Karpas-422 (cell line): ENCODE results near the gene GHITM. TPM values are rescaled to one million over a fixed set of nuclear protein-coding genes. Genes with fewer than 3 reads are reported as not detected.

ENCODE experiments used
- DNase-seq: peaks from one replicate; pipeline ENCODE4 v3.0.0-alpha.2; 2015
- H2AFZ ChIP-seq: fragments of 200-600 bp; sonication (generic); 2 replicates; pipeline ENCODE4 v1.6.1; 2014; ENCODE audit warnings: antibody characterized with exemption, low read length, mixed read lengths
- H3K27ac ChIP-seq: fragments of 200-600 bp; sonication (generic); 2 replicates; pipeline ENCODE4 v1.5.1; 2014; ENCODE audit warnings: mild to moderate bottlenecking, low read length, moderate library complexity
- H3K27me3 ChIP-seq: fragments of 200-600 bp; sonication (generic); 2 replicates; pipeline ENCODE4 v1.6.1; 2014; ENCODE audit warnings: low read length, mixed read lengths
- H3K36me3 ChIP-seq: fragments of 200-600 bp; sonication (generic); 2 replicates; pipeline ENCODE4 v1.6.1; 2014; ENCODE audit warnings: low read length, mixed read lengths; ENCODE audit not compliant: insufficient read depth
- H3K4me1 ChIP-seq: fragments of 200-600 bp; sonication (generic); 2 replicates; pipeline ENCODE4 v1.6.1; 2014; ENCODE audit warnings: mild to moderate bottlenecking, low read length, mixed read lengths
- H3K4me2 ChIP-seq: fragments of 200-600 bp; sonication (generic); 2 replicates; pipeline ENCODE4 v1.6.1; 2014; ENCODE audit warnings: low read length, low read depth, mild to moderate bottlenecking; ENCODE audit not compliant: poor library complexity, severe bottlenecking
- H3K4me3 ChIP-seq: fragments of 200-600 bp; sonication (generic); 2 replicates; pipeline ENCODE4 v1.5.1; 2014; ENCODE audit warnings: mild to moderate bottlenecking, antibody characterized with exemption, low read length, mixed read lengths
- H3K79me2 ChIP-seq: fragments of 200-600 bp; sonication (generic); 2 replicates; pipeline ENCODE4 v1.6.1; 2014; ENCODE audit warnings: mild to moderate bottlenecking, low read length, mixed read lengths
- H3K9ac ChIP-seq: fragments of 200-600 bp; sonication (generic); 2 replicates; pipeline ENCODE4 v1.6.0; 2014; ENCODE audit warnings: low read length
- H3K9me2 ChIP-seq: fragments of 200-600 bp; sonication (generic), shearing (Covaris generic); replicated peaks from 2 replicates; pipeline ENCODE4 v1.6.0; 2014; ENCODE audit warnings: mild to moderate bottlenecking, low read length, moderate library complexity; ENCODE audit not compliant: insufficient read depth
- H3K9me3 ChIP-seq: fragments of 300-700, 200-600 bp; sonication (generic); 2 replicates; pipeline ENCODE4 v1.6.1; 2014; ENCODE audit warnings: low read length, mixed read lengths
- H4K20me1 ChIP-seq: fragments of 200-600 bp; sonication (generic); 2 replicates; pipeline ENCODE4 v1.6.1; 2014; ENCODE audit warnings: mild to moderate bottlenecking, antibody characterized with exemption, low read length, low read depth; ENCODE audit not compliant: insufficient read depth
- total RNA-seq: library from RNA; depleted of rRNA; stranded (reverse); fragments of >200 nt; shearing (Covaris generic); gene quantifications from 2 replicates; pipeline ENCODE4 v1.2.3, GENCODE V29; 2014; ENCODE audit warnings: low replicate concordance

The GHITM gene
- total RNA-seq, 1 experiment from 2014 or later: 78.4 TPM

DNA sequence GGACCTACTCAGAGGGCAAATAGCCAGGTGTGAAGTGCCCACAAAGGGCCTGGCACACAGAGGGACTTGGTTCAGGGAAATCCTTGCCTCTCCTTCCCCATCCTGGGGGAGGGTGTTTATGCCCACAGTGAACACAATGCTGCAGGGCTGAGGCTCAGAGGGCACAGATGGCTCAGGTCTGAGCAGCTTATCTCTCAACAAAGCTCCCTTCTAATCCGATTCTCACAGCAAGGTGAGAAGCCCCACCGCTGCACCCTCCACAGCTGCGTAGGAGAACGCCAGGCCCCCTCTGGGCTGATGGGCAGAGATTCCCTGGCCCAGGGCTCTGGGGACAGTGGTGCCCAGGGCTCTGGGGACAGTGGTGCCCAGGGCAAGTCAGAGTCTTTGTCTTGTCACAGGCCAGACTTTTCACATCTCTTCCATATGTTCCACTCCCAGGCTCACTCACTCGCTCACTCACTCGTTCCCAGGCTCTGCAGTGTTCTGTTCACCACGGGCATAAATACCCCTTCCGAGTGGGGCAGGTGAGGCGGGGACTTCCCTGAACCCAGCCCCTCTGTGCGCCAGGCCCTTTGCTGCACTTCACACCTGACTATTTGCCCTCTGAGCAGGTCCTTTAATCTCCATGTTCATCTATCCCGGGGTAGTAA lies 46.3 kb downstream of the GHITM start:
- Histone ChIP-seq H4K20me1 (no peaks in the 10 kb centered on the region), H3K4me2 (no peak overlapping the region), H2AFZ (no peak overlapping the region), H3K4me3 (no peak overlapping the region), H3K4me1 (no peaks in the 10 kb centered on the region), H3K9me3 (no peaks in the 10 kb centered on the region), H3K27me3 (no peaks in the 10 kb centered on the region), H3K79me2 (no peaks in the 10 kb centered on the region), H3K9ac (no peak overlapping the region), H3K27ac (no peak overlapping the region), H3K9me2 (no peaks in the 10 kb centered on the region), H3K36me3 (no peaks in the 10 kb centered on the region)
- DNase-seq: no peak

DNA sequence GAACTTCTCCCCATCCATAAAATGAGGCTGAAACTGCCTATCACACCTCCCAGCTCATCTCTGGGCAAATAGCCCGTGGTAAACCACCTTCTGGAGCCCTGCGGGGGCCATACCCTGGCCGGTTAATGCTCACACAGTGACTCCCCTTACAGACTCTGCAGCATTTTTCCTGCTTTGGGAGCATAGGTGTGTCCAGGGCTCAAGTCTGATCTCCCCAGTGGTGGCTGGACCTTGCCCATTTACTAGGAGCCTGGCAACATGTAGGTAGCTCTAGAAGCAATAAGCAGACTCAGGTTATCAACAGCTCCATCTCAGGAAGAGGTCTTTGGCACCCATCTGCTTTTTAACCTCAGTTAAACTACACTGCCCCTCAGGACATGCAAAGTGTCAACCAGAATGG lies 49.5 kb downstream of the GHITM start:
- Histone ChIP-seq H3K9ac (no peak overlapping the region), H3K27ac (no peak overlapping the region), H3K36me3 (no peaks in the 10 kb centered on the region), H3K9me2 (no peaks in the 10 kb centered on the region), H3K79me2 (no peaks in the 10 kb centered on the region), H4K20me1 (no peaks in the 10 kb centered on the region), H3K4me3 (no peak overlapping the region), H3K4me2 (no peak overlapping the region), H3K27me3 (no peaks in the 10 kb centered on the region), H3K9me3 (no peaks in the 10 kb centered on the region), H2AFZ (no peak overlapping the region), H3K4me1 (no peaks in the 10 kb centered on the region)
- DNase-seq: no peak

DNA sequence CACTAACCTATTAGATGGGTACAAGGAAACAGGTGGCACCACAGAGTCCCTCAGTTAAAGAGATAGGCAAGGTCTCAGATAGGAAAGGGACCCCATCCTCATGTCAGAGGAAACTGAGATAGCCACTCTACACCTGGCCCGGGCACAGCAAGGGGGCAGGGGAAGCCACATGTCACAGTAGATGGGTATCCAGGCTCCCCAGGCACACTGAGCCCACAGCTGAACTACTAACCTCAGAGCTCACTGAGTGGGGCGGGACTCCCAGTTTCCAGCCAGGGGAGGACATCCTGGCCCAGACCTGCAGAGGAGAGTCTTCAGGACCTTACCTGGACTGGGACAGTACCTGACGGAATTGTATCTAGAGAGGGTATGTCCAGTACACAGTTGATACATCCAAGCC lies 51.3 kb downstream of the GHITM start:
- H4K20me1 ChIP-seq: no peaks in the 10 kb centered on the region
- H3K79me2 ChIP-seq: no peaks in the 10 kb centered on the region
- H3K9me3 ChIP-seq: no peaks in the 10 kb centered on the region
- no peaks in the 10 kb centered on the region for H3K4me1 ChIP-seq
- no peak for DNase-seq
- no peak overlapping the region for H3K27ac ChIP-seq
- H3K36me3 ChIP-seq: no peaks in the 10 kb centered on the region
- no peak overlapping the region for H3K4me2 ChIP-seq
- no peaks in the 10 kb centered on the region for H3K27me3 ChIP-seq
- no peaks in the 10 kb centered on the region for H3K9me2 ChIP-seq
- no peak overlapping the region for H3K4me3 ChIP-seq
- no peak overlapping the region for H3K9ac ChIP-seq
- H2AFZ ChIP-seq: no peak overlapping the region

DNA sequence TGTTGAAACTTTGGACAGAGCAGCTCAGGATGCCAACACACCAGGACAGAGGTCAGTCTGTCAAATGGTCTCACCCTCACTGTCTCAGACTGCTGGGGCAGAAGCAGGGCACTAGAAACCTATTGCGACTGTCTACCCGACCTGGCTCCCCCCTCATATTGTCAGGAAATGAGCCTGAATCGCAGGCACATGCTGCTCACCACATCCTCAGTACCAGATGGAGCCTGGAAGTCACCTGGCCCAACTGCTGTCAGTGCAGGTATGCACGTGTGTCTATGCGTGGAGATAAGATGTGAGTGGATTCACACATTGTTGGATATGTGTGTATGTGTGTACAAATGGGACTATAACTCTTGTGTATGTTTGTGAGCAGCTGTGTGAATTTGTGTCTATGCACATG lies 51.8 kb downstream of the GHITM start:
- no peak for DNase-seq
- Histone ChIP-seq H3K9me2 (no peaks in the 10 kb centered on the region), H2AFZ (no peak overlapping the region), H3K4me1 (no peaks in the 10 kb centered on the region), H3K27ac (no peak overlapping the region), H3K27me3 (no peaks in the 10 kb centered on the region), H3K36me3 (no peaks in the 10 kb centered on the region), H3K4me2 (no peak overlapping the region), H3K9ac (no peak overlapping the region), H3K4me3 (no peak overlapping the region), H4K20me1 (no peaks in the 10 kb centered on the region), H3K79me2 (no peaks in the 10 kb centered on the region), H3K9me3 (no peaks in the 10 kb centered on the region)

DNA sequence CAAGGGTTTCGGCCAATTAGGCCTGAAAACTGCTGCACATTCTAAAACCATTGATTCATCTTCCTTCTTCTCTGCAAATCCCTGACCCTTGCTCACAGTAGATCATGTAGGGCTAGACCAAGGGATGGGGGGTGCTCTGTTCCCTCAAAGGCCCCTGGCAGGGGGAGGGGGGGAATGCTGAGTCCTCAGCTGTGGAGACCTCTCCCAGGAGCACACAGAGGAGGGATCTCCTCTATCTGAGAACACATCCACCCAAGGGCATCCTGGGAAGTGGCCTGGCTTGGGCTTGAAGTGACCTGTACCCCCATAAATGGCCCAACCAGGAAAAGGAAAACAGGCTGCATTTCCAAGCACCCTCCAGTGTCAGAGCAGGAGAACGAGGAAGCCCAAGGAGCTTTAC lies 54.0 kb downstream of the GHITM start:
- no peak overlapping the region for H3K9ac ChIP-seq
- no peaks in the 10 kb centered on the region for H3K9me2 ChIP-seq
- no peaks in the 10 kb centered on the region for H3K4me1 ChIP-seq
- H3K79me2 ChIP-seq: no peaks in the 10 kb centered on the region
- no peak overlapping the region for H3K4me2 ChIP-seq
- no peaks in the 10 kb centered on the region for H3K36me3 ChIP-seq
- H3K27me3 ChIP-seq: no peaks in the 10 kb centered on the region
- no peaks in the 10 kb centered on the region for H4K20me1 ChIP-seq
- H2AFZ ChIP-seq: no peak overlapping the region
- H3K27ac ChIP-seq: no peak overlapping the region
- H3K4me3 ChIP-seq: no peak overlapping the region
- no peaks in the 10 kb centered on the region for H3K9me3 ChIP-seq
- no peak for DNase-seq

DNA sequence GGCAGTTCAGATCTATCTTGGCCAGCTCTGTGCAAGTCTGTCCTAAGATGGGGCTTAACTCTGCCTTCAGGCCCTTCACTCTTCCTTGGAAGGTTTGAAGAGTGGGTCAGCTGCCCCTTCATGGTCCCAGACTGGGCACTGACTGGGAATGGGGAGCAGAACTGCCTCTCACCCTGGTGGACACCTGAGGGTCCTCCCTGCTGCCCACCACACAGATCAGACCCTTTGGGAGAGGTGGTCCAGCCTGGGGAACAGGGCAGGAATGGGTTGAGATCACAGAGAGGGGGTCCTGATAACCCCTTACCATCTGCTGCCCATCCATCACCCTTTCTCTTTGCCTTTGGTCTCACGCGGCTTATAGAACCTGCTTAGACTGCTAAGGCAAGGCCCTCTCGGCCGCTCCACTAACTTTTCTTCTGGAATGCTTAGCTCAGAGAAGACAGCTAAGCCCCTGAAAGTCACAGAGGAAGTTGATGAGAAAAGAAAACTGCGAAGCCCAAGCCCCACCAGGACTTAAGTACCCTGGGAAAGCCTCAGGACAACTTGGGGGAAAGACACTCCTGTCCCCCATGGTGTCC lies 54.6 kb downstream of the GHITM start:
- H2AFZ ChIP-seq: no peak overlapping the region
- no peak overlapping the region for H3K9ac ChIP-seq
- H4K20me1 ChIP-seq: no peaks in the 10 kb centered on the region
- no peak overlapping the region for H3K4me3 ChIP-seq
- H3K27ac ChIP-seq: no peak overlapping the region
- H3K4me2 ChIP-seq: no peak overlapping the region
- no peaks in the 10 kb centered on the region for H3K9me3 ChIP-seq
- no peak for DNase-seq
- H3K79me2 ChIP-seq: no peaks in the 10 kb centered on the region
- H3K27me3 ChIP-seq: no peaks in the 10 kb centered on the region
- no peaks in the 10 kb centered on the region for H3K36me3 ChIP-seq
- H3K4me1 ChIP-seq: no peaks in the 10 kb centered on the region
- no peaks in the 10 kb centered on the region for H3K9me2 ChIP-seq

DNA sequence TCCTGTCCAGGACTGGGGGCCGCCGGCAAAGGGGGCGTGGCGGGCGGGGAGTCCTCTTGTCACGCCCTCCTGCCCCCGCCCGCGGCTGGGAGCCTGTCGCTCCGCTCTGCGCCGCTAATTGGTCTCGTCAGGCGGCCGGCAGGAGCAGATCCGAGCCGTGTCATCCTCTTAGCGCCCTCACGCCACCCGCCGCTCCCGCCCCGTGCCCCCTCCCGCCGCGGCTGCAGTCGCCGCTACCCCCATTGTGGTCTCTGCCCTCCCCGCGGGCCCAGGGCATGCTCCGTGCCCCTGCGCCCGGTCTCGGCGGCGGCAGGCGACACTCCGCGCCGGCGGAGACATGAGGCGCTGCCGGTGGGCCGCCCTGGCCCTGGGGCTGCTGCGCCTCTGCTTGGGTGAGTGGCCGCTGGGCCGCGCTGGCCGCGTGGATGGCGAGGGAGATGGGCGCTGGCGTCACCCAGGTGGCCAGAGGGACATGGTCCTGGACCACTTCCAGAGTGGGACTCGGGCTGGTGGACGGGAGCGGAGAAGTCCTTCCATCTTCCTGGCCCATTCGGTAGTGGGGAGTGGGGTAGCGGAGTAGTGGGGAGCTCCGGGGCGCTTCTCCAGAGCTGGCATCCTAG lies 55.2 kb downstream of the GHITM start, which contains the start of gene CDHR1:
Gene CDHR1 (plus strand): TSS at position 114 of the 620 bp plus-strand sequence. CDS start 224 bp downstream, at position 338.
- Histone ChIP-seq H3K4me1 (no peaks in the 10 kb centered on the region), H3K27me3 (no peaks in the 10 kb centered on the region), H3K4me2 (no peak within 1 kb of the TSS), H3K9me2 (no peaks in the 10 kb centered on the region), H3K4me3 (no peak within 1 kb of the TSS), H3K9me3 (no peaks in the 10 kb centered on the region), H3K36me3 (no peaks in the 10 kb centered on the region), H2AFZ (no peak within 1 kb of the TSS), H3K27ac (no peak within 1 kb of the TSS), H3K79me2 (no peaks in the 10 kb centered on the region), H4K20me1 (no peaks in the 10 kb centered on the region), H3K9ac (no peak within 1 kb of the TSS)
- no peak for DNase-seq

DNA sequence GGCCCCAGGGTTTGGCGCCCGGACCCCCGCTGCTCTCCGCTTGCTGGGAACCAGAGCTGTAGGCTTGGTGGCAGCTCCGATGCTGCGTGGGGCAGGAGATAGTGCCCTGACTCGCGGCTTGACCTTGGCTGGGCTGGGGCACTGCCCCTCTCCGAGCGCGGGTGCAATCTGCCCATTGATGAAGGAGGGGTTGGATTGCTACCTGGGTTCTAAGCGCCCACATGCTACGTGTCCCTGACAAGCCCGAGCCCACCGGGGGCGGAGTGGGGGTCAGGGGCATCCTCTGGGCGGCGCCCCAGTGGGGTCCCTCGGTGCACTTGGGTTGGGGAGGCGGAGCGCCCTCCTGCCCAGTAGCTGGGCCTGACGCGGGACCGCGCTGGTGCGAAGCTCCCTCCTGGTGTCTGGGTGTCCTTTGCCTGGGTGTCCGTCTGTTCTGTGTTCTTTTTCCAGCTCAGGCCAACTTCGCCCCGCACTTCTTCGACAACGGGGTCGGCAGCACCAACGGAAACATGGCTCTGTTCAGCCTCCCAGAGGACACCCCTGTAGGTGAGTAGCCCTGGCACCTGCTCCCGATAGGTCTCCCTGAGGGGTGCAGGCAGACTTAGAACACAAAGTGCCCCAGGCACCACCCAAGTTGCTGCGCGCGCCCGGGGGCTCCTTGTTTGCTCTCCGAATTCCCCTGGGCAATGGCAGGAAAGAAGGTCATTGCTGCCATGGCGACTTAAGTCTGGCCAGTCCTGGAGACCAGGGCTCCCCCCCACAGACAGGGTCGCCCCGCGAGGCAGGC lies 55.9 kb downstream of the GHITM start:
- Histone ChIP-seq H2AFZ (no peak overlapping the region), H4K20me1 (no peaks in the 10 kb centered on the region), H3K36me3 (no peaks in the 10 kb centered on the region), H3K9ac (no peak overlapping the region), H3K4me1 (no peaks in the 10 kb centered on the region), H3K9me2 (no peaks in the 10 kb centered on the region), H3K4me3 (no peak overlapping the region), H3K9me3 (no peaks in the 10 kb centered on the region), H3K27ac (no peak overlapping the region), H3K4me2 (no peak overlapping the region), H3K79me2 (no peaks in the 10 kb centered on the region), H3K27me3 (no peaks in the 10 kb centered on the region)
- DNase-seq: no peak
